ENCODE measurements around the gene RFPL3.
"Not testable (repeated sequence)": the region's sequence is repeated elsewhere in the genome, so short reads cannot be mapped to it uniquely, and the experiment has no call there.

The RFPL3 gene

DNA sequence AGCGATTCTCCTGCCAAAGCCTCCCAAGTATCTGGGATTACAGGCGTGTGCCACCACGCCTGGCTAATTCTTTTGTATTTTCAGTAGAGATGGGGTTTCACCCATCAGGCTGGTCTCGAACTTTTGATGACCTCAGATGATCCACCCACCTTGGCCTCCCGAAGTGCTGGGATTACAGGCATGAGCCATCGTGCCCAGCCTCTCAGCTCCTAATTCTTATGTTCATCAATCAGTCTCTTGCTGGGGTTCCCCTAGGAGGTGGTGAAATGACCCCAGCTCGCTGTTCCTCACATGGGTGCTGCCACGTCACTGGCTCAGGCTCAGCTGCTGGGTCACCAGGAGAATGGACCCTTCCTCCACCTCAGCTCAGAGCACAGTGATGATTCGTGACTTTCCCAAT is at the start of gene RFPL3:
TSS of gene RFPL3 (plus strand) at position 301 of the 400 bp plus-strand sequence. CDS start 205 bp downstream, outside the sequence.
- not testable (repeated sequence) for DNase-seq (ENCODE audit: low spot score)

DNA sequence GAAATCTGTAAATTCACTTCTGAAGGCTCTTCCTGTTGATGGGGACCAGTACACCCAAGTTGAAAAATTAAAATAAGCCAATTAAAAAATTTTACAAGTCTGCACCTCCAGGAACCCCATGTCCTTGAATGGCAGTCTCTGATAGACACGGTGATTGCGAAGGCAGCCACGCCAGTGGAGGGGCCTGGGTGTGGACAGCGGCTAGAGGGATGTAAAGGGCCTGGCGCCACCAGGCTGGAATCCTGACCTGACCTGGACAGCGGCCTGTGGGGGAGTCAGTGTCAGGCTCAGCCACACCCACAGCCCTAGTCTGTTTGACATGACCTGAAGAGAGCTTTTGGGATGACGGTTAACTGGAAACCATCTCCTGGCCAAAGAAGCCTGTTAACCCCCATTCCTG is 49.5 kb upstream of the RFPL3 start:
- DNase-seq (ENCODE audit: low spot score): no peak

DNA sequence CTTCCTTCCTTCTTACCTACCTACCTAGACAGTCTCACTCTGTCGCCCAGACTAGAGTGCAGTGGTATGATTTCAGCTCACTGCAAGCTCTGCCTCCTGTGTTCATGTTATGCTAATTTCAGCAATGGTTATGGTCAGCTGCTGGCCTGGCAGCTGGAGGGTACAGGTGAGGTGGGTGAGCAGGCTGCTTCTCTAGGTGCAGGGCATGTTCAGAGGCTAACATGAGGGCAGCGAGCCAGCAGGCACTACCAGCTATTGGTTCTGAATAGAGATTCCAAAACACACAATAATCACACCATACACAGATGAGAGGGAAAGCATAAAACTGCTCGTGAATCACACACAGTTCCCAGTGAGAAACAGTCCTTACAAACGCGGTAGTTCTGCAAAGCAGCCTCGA is 48.7 kb upstream of the RFPL3 start:
- no peak for DNase-seq (ENCODE audit: low spot score)

DNA sequence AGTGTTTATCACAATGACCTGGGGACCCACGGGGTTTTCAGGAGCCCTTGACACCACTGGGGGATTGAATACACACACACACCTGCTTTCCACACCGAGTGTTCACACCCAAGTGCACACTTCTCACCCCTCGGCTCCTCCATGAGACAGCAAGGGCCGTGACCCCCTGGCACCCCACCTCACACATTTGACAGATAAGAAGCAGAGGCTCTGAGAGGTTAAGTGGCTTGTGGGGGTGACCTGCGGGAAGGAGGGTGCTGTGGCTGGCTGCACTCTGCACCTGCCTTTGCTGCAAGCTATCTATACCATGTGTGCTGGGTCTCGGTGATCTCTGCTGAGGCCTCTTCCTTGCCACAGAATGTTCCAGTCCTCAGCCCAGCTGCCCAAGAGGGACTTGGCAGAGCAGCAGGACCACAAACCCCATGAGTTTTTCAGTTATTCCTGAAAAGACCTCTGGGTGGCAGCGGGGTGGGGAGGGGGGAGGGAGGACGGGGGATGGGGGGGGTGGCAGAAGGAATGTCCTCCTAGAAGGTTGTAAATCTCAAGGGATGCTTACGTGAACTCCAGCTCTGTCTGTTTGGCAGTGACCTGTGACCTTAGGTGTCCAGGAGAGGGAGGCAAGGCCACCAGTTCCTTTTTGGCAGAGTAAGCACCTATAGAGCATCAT is 47.9 kb upstream of the RFPL3 start:
- no peak for DNase-seq (ENCODE audit: low spot score)

DNA sequence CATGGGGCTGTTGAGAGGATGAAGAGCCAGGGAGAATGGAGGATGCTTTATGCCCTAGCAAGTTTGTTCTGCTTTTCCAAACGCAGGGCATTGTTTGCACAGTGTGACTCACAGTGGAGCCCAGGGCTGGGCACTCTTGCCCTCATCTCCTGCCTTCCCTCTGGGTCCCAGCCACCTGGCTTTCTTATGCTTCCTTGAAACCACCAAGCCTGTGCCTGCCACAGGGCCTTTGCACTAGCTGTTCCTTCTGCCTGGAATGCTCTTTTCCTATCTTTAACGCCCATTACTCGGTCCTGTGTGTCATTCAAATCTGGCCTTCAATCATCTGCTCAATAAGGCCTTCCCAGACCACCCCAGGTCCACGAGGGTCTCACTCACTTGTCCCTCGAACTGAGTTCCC is 46.9 kb upstream of the RFPL3 start:
- DNase-seq (ENCODE audit: low spot score): no peak

DNA sequence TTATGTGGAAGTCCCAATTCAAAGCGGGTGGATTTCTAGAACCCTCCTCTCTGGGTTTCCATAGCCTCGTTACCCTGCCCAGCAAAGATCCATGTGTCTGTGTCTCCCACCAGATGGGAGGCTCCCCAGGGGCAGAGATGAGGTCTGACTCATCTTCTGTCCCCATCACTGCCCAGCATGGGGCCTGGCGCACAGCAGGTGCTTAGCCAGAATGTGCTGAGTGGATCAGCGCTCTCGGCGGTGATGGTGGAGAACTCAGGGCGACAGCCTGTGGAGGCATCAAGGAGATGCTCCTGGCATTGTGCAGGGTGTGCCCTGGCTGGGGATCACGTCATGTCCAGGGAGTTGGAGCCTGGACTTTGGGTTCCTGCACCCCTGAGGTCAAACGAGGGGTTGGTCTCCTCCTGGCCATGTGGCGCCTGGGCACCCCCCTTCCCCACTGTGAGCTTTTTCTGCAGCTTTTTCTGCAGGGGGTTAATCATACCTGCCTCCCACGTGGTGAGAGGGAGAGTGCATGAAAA is 46.1 kb upstream of the RFPL3 start:
- DNase-seq (ENCODE audit: low spot score): no peak

DNA sequence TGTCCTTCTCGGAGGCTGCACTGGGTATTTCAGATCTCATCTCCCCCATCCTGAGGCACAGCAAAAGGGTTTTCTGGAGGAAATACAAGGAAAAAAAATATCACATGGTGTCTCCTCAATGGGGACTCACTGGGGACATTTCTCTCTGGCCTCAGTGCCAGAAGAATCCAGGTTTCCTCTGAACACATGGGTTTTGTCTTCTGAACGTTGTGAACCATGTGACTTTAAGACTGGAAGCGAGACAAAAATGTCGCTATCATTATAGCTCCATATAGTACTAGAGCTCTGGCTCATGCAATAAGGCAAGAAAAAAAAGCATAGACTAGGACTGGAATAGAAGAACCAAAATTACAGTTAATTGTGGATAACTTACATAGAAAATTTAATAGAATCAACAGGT is 44.9 kb upstream of the RFPL3 start:
- DNase-seq (ENCODE audit: low spot score): no peak

DNA sequence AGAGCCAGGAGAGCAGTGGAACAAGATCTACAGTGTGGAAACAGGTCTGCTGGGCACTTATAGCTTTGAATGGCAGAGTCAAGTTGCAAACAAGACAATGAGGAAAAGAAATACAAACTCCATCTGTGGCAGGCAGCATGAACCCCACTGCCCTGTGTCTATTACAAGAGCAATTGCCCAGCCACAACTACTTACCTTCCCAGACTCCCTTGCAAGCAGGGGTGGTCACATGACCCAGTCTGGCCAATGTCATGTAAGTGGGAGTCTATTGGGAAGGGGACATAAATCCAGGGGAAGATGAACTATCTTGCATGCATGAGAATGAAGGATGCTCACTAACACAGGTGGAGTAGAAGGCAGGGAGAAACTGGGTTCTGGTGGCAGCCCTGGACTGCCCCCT is 44.1 kb upstream of the RFPL3 start:
- DNase-seq (ENCODE audit: low spot score): no peak

DNA sequence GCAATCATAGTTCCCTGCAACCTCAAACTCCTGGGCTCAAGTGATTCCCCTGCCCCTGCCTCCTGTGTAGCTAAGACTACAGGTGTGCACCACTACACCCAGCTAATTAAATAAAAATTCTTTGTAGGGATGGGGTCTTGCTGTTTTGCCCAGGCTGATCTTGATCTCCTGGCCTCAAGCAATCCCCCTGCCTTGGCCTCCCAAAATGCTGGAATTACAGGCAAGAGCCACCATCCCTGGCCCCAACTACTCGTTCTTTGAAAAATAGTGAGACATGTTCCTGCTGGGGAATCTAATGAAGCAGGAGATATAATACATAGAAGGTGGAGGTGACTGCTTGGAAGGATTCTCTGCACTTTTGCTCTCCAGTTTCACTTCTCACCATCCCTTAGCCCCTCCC is 40.1 kb upstream of the RFPL3 start:
- no peak for DNase-seq (ENCODE audit: low spot score)

DNA sequence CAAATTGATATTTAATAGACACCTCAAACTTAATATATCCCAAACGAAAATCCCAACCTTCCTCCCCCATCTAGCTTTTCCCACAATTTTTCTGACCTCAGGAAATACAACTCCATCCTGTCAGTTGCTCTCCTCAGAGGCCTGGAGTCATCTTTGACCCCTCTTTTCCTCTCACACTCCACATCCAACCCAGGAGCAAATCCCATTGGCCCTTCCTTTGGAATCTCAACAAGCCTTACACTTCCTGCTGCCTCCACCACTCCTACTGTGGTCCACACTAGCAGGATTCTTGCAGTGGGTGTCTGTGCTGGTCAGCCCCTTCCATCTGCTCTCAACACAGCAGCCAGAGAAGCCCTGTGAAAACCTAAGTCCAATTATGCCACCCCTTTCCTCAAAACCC is 39.3 kb upstream of the RFPL3 start:
- no peak for DNase-seq (ENCODE audit: low spot score)

DNA sequence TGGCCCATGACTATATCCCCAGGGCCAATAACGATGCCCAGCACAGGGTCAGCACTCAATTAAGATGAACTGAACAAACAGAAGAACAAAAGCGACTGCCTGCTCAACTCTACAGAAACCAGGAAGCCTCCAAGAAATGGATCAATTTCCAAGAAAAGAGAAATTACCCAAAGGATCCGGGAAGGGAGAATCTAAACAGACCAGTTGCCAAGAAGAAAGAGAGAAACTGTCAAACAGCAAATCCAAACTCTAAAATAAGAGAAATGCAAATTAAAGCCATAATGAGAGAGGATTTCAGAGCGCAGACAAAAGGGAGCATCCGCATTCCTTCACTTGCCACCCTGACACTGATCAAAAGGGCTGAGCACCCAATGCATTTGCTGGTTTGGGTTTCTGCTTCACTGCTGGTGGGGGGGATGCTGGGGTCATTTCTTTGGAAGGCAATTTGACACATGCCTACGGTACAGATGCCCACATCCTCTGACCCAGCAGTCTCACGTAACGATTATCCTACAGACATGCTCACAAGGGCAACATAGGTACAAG is 37.7 kb upstream of the RFPL3 start:
- no peak for DNase-seq (ENCODE audit: low spot score)

DNA sequence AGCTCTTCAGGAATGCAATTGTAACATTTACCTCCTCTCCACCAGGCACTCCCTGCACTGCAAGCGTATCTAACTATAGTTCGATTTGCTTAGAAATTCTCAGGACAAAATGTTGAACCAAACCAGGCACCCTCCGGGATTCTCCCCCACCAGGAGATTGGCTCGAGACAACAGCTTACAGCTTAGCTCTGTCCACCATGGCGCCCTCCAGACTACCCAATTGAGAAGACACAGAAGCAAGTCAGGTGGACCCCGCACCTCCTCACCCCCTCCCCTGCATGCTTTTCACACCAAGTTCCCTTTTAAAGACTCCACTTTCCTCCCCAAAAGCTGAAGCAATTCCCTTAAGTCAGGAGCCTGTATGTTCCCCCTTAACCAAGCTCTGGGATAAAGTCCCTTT is 34.7 kb upstream of the RFPL3 start:
- DNase-seq (ENCODE audit: low spot score): no peak

DNA sequence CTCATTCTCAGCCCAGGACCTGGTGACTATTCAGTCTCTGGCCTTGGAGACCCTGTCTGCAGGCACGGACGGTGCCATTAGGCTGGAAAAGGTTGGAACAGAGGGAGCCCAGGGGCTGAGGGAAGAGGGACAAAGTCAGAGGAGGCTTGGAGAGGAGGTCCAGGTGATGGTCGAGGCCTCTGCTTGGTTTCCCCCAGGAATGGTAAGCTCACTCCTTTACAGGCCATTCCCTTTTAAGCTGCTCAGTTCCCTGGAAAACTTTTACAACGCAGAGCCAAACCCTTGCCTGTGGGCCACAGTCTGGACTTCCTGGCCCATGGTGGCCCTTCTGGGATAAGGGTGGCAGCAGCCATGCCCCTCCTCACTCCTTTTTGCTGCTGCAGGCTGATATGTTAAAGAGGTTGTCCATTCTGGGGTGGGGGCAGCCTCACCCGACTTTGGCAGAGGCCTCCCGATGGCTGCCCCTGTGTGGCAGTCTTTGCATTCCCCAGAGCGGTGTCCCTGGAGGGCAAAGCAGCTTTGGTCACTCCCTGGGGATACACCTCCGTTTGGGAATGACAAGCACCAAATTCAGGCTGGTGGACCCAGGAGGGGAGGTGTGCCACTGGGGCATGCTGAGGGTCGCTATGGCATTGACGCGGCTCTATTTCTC is 34.0 kb upstream of the RFPL3 start:
- DNase-seq (ENCODE audit: low spot score): no peak

DNA sequence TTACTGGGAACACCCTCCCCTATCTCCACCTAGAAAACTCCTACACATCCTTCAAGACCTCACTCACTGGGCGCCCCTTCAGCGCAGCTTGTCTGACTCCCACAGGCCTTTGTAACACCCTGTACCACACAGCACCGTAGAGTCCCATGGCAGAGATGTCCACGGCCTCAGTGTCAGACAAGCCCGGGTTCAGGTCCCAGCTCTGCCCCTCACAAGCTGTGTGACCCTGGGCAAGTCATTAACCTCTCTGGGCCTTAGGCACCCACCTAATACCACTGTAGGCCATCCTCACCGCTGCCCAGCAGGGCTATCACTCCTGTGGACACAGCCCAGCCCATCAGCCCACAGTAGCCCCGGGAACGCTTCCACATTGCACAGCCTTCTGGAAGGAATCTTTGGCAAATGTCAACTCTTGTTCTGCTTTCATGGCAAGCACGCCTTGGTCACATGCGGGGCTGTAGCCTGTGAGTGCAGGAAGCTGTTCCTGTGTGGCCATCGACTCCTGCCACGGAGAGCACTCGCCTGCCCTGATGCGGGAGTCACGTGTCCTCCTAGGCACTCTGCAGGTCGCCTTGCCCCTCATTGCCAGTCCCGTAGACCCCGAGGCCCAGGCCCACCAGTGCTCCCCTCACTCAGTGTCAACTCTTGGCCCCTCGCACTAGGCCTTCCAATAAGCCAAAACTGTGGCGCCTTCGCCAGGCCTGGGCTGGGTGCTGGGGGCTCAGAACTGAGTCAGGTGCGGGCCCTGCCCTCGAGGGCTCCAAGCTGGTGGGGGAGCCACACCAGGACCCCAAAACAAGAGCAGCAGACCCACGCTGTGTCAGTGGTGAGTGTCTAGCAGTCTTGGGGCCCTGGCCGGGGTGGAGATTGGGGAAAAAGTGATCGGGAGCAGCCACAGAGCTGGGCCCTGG is 32.9 kb upstream of the RFPL3 start:
- DNase-seq (ENCODE audit: low spot score): no peak

DNA sequence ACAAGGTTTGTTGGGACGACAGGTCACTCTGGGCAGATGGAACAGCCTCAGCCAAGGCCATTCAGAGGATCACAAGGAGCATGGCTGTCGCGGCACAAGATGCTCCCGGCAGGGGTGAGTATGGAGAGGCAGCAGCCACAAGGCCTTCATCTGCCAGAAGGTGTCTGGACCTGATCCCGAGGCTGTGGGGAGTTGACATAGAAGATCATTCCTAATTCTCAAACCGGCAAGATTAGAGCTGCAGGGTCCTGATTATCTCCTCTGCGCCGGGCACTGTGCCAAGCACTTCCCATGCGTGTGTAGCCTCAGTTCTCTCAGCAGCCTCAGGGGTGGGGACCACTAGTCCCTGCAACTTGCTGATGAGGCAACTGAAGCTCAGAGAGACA is 32.3 kb upstream of the RFPL3 start:
- DNase-seq (ENCODE audit: low spot score): no peak

DNA sequence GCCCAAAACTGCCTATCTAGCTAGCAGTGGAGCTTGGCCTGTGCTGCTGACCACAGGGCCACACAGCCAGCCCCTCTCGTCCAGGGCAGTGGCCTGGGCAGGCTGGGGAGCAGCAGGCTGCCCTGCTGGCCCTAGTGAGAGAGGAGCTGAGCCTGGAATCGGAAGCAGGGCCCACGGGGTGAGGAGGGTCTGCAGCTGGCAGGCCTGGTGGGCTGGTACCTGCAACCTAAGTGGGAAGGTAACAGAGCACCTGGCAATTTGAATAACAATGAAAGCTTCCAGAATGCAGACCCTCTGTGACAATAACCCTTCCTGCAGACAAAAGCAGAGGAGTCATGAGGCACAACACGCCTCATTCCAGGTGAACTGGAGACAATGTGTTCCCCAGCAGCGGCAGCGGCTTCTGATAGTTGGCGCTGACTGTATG is 31.8 kb upstream of the RFPL3 start:
- DNase-seq (ENCODE audit: low spot score): no peak

DNA sequence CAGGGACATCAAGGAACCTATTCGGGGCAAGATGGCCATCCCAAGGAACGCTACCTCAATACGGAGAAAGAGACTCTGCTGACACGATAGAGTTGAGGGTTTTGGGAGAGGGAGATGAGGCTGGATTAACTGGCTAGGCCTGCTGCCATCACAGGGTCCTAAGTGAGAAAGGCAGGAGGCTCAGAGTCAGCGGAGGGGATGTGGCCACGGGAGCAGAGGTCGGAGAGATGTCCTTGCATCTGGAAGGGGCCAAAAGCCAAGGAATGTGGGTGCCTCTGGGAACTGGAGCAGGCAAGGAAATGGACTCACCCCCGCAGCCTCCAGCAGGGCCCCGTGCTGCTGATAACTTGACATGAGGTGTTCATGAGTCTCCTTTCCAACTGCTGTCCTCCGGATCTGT is 31.0 kb upstream of the RFPL3 start:
- DNase-seq (ENCODE audit: low spot score): no peak

DNA sequence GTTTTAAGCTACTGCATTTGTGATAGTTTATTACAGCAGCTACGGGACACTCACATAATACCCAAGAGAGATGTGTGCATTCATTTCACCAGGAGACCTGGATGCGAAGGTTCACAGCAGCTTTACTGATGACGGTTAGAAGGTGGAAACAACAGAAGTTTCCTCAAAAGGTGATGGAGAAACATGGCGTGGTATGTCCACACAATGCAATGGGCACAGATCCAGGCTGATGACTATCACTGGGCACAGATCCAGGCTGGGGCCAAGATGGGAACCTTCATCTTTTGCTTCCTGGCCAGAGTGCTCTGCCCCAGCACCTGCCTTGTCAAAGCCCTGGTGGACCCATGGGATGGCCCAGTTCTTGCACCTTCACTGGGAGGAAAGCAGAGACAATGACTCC is 30.6 kb upstream of the RFPL3 start:
- no peak for DNase-seq (ENCODE audit: low spot score)

DNA sequence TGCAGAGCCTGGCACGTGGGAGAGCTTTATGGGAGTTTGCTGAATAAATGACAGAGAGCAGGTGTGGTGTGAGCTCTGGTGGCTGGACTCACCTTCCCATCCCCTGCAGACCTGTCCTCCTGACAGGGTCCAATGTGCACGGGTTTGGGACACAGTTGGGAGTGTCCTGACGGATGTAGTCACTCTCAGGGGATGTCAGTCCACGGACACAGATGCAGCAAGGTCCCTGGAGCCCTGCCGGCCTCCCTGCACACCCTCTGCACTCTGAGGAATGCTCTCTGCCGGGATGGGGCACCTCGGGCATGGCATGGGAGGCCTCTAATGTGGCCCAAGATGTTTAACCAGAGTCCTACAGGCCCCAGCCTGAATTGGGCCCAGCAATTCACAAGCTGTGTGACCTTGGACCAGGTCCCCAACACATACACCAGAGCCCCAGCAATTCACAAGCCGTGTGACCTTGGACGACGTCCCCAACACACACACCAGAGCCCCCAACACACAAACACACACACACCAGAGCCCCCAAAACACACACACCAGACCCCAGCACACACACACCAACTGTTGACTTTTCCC is 30.0 kb upstream of the RFPL3 start:
- no peak for DNase-seq (ENCODE audit: low spot score)

DNA sequence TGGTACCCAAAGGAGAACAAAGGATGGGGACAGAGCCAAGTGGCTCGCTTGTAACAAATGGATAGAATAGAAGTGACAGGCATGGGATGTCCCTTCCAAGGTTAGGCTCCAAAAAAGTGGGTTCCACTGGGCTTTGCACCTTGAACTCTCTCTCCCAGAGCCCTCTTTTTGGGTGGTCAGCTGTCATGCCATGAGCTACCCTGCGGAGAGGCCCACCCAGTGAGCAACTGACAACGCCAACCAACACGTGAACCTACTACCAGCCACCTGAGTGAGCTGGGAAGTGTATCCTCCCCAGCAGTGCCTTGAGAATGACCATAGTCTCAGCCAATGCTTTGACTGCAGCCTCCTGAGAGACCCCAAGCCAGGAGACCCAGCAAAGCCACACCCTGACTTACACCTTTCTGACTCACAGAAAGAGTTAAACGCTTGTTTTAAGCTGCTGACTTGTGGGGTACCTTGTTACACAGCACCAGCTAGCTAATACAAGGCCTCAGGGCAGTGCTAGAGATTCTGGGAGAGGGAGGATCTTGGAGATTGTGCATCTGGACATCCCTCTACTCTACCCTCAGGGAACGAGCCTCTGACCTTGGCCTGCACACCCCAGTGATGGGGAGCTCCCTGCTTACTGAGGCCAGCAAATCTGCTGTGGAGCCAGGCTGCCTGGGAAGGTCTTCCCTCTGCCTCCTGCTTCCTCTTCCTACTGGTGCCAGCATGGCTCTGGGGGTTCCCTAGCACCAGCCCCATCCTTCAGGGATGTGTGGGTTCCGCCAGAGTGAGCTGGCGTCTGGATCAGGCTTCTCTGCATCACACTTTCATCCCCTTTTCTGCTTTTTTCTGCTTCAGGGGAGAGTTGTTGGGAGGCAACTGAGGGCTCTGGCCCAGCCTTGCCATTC is 29.1 kb upstream of the RFPL3 start:
- DNase-seq (ENCODE audit: low spot score): no peak

DNA sequence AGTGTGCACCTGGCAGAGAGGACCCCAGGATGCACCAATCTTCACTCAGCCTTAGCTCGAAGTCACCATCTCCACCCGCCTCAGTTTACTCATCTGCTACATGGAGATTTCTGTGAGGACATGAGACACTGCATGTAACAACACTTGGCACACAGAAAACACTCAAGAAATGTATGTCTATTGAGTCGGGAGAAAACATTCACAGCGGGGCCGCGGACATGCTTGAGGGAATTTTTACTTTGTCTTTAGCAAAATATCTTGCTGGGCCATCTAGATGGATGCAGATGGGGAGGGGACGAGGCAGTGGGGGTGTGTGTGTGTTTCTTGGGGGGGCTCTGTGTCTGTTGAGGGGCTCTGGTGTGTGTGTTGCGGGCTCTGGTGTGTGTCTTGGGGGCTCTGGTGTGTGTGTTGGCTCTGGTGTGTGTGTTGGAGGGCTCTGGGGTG is 28.4 kb upstream of the RFPL3 start:
- DNase-seq (ENCODE audit: low spot score): no peak
